WTC11 (cell line): Measurements from ENCODE around the gene PCDH12. TPM values are rescaled to one million over a fixed set of nuclear protein-coding genes. Genes with fewer than 3 reads are reported as not detected.

Experiments
- ATAC-seq: fragments of 200-7000 bp; cut with Tn5 transposase; 2 replicates; pipeline ENCODE4 v1.10.0; 2021; ENCODE audit warnings: mild to moderate bottlenecking, moderate library complexity
- CTCF ChIA-PET: fragments of 300-600 bp; sonication (Branson Sonifier 250); formaldehyde crosslinking; loops from one replicate; lab custom pipeline; 2021; ENCODE audit warnings: antibody characterized with exemption; lab: Charles Lee
- POLR2A ChIA-PET: fragments of 350-600 bp; sonication (Branson Sonifier 250); formaldehyde crosslinking; loops from one replicate; lab custom pipeline; 2021; ENCODE audit warnings: antibody characterized with exemption; lab: Charles Lee
- DNase-seq: peaks from one replicate; pipeline ENCODE4 v3.0.0; 2021; ENCODE audit warnings: low spot score
- H3K27ac Mint-ChIP-seq: 2 replicates; pipeline ENCODE4 v1.8.0; 2021; ENCODE audit warnings: mixed read lengths
- H3K27me3 Mint-ChIP-seq: 2 replicates; pipeline ENCODE4 v1.8.0; 2021; ENCODE audit warnings: low read depth, mild to moderate bottlenecking, moderate library complexity, mixed read lengths
- H3K36me3 Mint-ChIP-seq: 2 replicates; pipeline ENCODE4 v1.8.0; 2021; ENCODE audit warnings: mixed read lengths
- H3K4me1 Mint-ChIP-seq: 2 replicates; pipeline ENCODE4 v1.8.0; 2022; ENCODE audit warnings: mixed read lengths
- H3K4me3 Mint-ChIP-seq: 2 replicates; pipeline ENCODE4 v1.8.0; 2021; ENCODE audit warnings: mild to moderate bottlenecking, moderate library complexity, mixed read lengths
- H3K9me3 Mint-ChIP-seq: 2 replicates; pipeline ENCODE4 v1.8.0; 2021; ENCODE audit warnings: mixed read lengths
- CBFB ChIP-seq: sonication (generic); formaldehyde crosslinking; IDR thresholded peaks from 2 replicates; pipeline ENCODE4 v1.8.1; 2022; ENCODE audit warnings: mild to moderate bottlenecking, low read depth, missing genetic modification reagents
- CREM ChIP-seq: sonication (generic); formaldehyde crosslinking; IDR thresholded peaks from 2 replicates; pipeline ENCODE4 v1.8.1; 2022; ENCODE audit warnings: mild to moderate bottlenecking, missing genetic modification reagents, moderate library complexity
- CTCF ChIP-seq: fragments of 200-600 bp; IDR thresholded peaks from 2 replicates; pipeline ENCODE4 v1.8.0; 2022; ENCODE audit warnings: antibody characterized with exemption
- E2F1 ChIP-seq: sonication (generic); formaldehyde crosslinking; IDR thresholded peaks from 2 replicates; pipeline ENCODE4 v1.8.0; 2022; ENCODE audit warnings: mild to moderate bottlenecking, missing genetic modification reagents
- EMX1 ChIP-seq: fragments of 250-450 bp; sonication (Bioruptor Pico); IDR thresholded peaks from 2 replicates; pipeline ENCODE4 v1.8.0; 2021; ENCODE audit warnings: mild to moderate bottlenecking
- ESRRA ChIP-seq: sonication (generic); formaldehyde crosslinking; IDR thresholded peaks from 2 replicates; pipeline ENCODE4 v1.8.1; 2022; ENCODE audit warnings: mild to moderate bottlenecking, missing genetic modification reagents, borderline replicate concordance
- FOXJ3 ChIP-seq: sonication (generic); formaldehyde crosslinking; IDR thresholded peaks from 2 replicates; pipeline ENCODE4 v1.9.0; 2021; ENCODE audit warnings: missing genetic modification reagents, mild to moderate bottlenecking, borderline replicate concordance
- GTF2I ChIP-seq: fragments of 250-450 bp; sonication (Bioruptor Pico); conservative IDR thresholded peaks from 2 replicates; pipeline ENCODE4 v1.4.0; 2021; ENCODE audit warnings: mild to moderate bottlenecking
- KAT7 ChIP-seq: sonication (generic); formaldehyde crosslinking; IDR thresholded peaks from 2 replicates; pipeline ENCODE4 v1.8.1; 2023; ENCODE audit warnings: missing genetic modification reagents, mild to moderate bottlenecking, borderline replicate concordance
- NFE2L1 ChIP-seq: sonication (generic); formaldehyde crosslinking; IDR thresholded peaks from 2 replicates; pipeline ENCODE4 v1.8.1; 2023; ENCODE audit warnings: missing genetic modification reagents
- NR1H2 ChIP-seq: sonication (generic); formaldehyde crosslinking; IDR thresholded peaks from 2 replicates; pipeline ENCODE4 v1.9.0; 2021; ENCODE audit warnings: mild to moderate bottlenecking, moderate library complexity, missing genetic modification reagents
- NR2C2 ChIP-seq: sonication (generic); formaldehyde crosslinking; IDR thresholded peaks from 2 replicates; pipeline ENCODE4 v1.8.0; 2022; ENCODE audit warnings: mild to moderate bottlenecking, missing genetic modification reagents
- PRRX2 ChIP-seq: fragments of 250-450 bp; sonication (Bioruptor Pico); IDR thresholded peaks from 2 replicates; pipeline ENCODE4 v1.8.0; 2021; ENCODE audit warnings: mild to moderate bottlenecking
- SMAD4 ChIP-seq: sonication (generic); formaldehyde crosslinking; IDR thresholded peaks from 2 replicates; pipeline ENCODE4 v1.8.0; 2022; ENCODE audit warnings: mild to moderate bottlenecking, missing genetic modification reagents
- TCF7 ChIP-seq: sonication (generic); formaldehyde crosslinking; IDR thresholded peaks from 2 replicates; pipeline ENCODE4 v1.8.0; 2022; ENCODE audit warnings: mild to moderate bottlenecking, low read depth, missing genetic modification reagents, moderate library complexity
- TEAD4 ChIP-seq: sonication (generic); formaldehyde crosslinking; IDR thresholded peaks from 2 replicates; pipeline ENCODE4 v1.8.0; 2022; ENCODE audit warnings: mild to moderate bottlenecking, missing genetic modification reagents
- TP53 ChIP-seq: sonication (generic); formaldehyde crosslinking; IDR thresholded peaks from 2 replicates; pipeline ENCODE4 v1.8.1; 2023; ENCODE audit warnings: mild to moderate bottlenecking, missing genetic modification reagents
- USF1 ChIP-seq: sonication (generic); formaldehyde crosslinking; IDR thresholded peaks from 2 replicates; pipeline ENCODE4 v1.8.0; 2022; ENCODE audit warnings: mild to moderate bottlenecking, missing genetic modification reagents
- ZNF121 ChIP-seq: sonication (generic); formaldehyde crosslinking; IDR thresholded peaks from 2 replicates; pipeline ENCODE4 v1.8.0; 2023; ENCODE audit warnings: missing genetic modification reagents
- ZNF263 ChIP-seq: sonication (generic); formaldehyde crosslinking; IDR thresholded peaks from 2 replicates; pipeline ENCODE4 v1.8.1; 2022; ENCODE audit warnings: low read depth, mild to moderate bottlenecking, moderate library complexity, missing genetic modification reagents
- total RNA-seq: library from RNA; stranded (reverse); gene quantifications from 3 replicates; pipeline ENCODE4 v1.2.3, GENCODE V29; 2021
- TF ChIP-seq, protein P1 (sequence below): sonication (generic); formaldehyde crosslinking; IDR thresholded peaks from 2 replicates; pipeline ENCODE4 v1.8.1; 2022; ENCODE audit warnings: mild to moderate bottlenecking, missing genetic modification reagents, moderate library complexity, borderline replicate concordance
- TF ChIP-seq, protein P2 (sequence below): fragments of 250-450 bp; sonication (Bioruptor Pico); IDR thresholded peaks from 2 replicates; pipeline ENCODE4 v1.9.0; 2021; ENCODE audit warnings: mild to moderate bottlenecking
- TF ChIP-seq, protein P3 (sequence below): fragments of 250-450 bp; sonication (Bioruptor Pico); IDR thresholded peaks from 2 replicates; pipeline ENCODE4 v2.1.2; 2022; ENCODE audit warnings: mild to moderate bottlenecking, moderate library complexity
- TF ChIP-seq, protein P4 (sequence below): sonication (generic); formaldehyde crosslinking; IDR thresholded peaks from 2 replicates; pipeline ENCODE4 v1.8.0; 2022; ENCODE audit warnings: mild to moderate bottlenecking, missing genetic modification reagents
- TF ChIP-seq, protein P5 (sequence below): sonication (generic); formaldehyde crosslinking; IDR thresholded peaks from 2 replicates; pipeline ENCODE4 v1.8.1; 2023; ENCODE audit warnings: mild to moderate bottlenecking, missing genetic modification reagents, moderate library complexity
- TF ChIP-seq, protein P6 (sequence below): sonication (generic); formaldehyde crosslinking; IDR thresholded peaks from 2 replicates; pipeline ENCODE4 v1.8.0; 2023; ENCODE audit warnings: missing genetic modification reagents
- TF ChIP-seq, protein P7 (sequence below): sonication (generic); formaldehyde crosslinking; IDR thresholded peaks from 2 replicates; pipeline ENCODE4 v1.8.1; 2022; ENCODE audit warnings: low read depth, mild to moderate bottlenecking, moderate library complexity, missing genetic modification reagents, borderline replicate concordance

Gene PCDH12
- total RNA-seq, 1 experiment from 2014 or later: 0.33 TPM

GRCh38 chr5:141940695-141941271 lies 17.2 kb downstream of the PCDH12 start:
- DNase-seq (no peak), ATAC-seq (peak; percentile 24)
- ChIA-PET POLR2A (interaction anchor here (0.5 kb wide), 1 partner anchor 223 kb away, joined by 4 read pairs; no protein-coding TSS in a partner anchor), CTCF (interaction anchor here (0.6 to 3.9 kb wide), 14 partner anchors 11 to 463 kb away, joined by 3 to 24 read pairs (median 5); partner anchors contain the start of genes DELE1, PCDH1 and RNF14)
- TF ChIP-seq SMAD4 (CRISPR knock-in tag): no peak
- TF ChIP-seq, protein P1, sequence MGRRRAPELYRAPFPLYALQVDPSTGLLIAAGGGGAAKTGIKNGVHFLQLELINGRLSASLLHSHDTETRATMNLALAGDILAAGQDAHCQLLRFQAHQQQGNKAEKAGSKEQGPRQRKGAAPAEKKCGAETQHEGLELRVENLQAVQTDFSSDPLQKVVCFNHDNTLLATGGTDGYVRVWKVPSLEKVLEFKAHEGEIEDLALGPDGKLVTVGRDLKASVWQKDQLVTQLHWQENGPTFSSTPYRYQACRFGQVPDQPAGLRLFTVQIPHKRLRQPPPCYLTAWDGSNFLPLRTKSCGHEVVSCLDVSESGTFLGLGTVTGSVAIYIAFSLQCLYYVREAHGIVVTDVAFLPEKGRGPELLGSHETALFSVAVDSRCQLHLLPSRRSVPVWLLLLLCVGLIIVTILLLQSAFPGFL (CRISPR knock-in tag): no peak
- TF ChIP-seq CREM: no peak
- no peak for TF ChIP-seq NR1H2 (CRISPR knock-in tag)
- TF ChIP-seq TCF7 (CRISPR knock-in tag): no peak
- TF ChIP-seq, protein P2, sequence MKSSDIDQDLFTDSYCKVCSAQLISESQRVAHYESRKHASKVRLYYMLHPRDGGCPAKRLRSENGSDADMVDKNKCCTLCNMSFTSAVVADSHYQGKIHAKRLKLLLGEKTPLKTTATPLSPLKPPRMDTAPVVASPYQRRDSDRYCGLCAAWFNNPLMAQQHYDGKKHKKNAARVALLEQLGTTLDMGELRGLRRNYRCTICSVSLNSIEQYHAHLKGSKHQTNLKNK (CRISPR knock-in tag): no peak
- no peak for TF ChIP-seq EMX1 (CRISPR knock-in tag)
- TF ChIP-seq USF1: no peak
- TF ChIP-seq, protein P3, sequence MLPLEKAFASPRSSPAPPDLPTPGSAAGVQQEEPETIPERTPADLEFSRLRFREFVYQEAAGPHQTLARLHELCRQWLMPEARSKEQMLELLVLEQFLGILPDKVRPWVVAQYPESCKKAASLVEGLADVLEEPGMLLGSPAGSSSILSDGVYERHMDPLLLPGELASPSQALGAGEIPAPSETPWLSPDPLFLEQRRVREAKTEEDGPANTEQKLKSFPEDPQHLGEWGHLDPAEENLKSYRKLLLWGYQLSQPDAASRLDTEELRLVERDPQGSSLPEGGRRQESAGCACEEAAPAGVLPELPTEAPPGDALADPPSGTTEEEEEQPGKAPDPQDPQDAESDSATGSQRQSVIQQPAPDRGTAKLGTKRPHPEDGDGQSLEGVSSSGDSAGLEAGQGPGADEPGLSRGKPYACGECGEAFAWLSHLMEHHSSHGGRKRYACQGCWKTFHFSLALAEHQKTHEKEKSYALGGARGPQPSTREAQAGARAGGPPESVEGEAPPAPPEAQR: no peak
- no peak for TF ChIP-seq NFE2L1 (CRISPR knock-in tag)
- no peak for TF ChIP-seq CBFB
- TF ChIP-seq ZNF121 (CRISPR knock-in tag): no peak
- TF ChIP-seq GTF2I: no peak
- no peak for TF ChIP-seq TP53 (CRISPR knock-in tag)
- TF ChIP-seq ZNF263 (CRISPR knock-in tag): no peak
- no peak for TF ChIP-seq NR2C2 (CRISPR knock-in tag)
- TF ChIP-seq, protein P4, sequence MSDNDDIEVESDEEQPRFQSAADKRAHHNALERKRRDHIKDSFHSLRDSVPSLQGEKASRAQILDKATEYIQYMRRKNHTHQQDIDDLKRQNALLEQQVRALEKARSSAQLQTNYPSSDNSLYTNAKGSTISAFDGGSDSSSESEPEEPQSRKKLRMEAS (CRISPR knock-in tag): no peak
- no peak for TF ChIP-seq KAT7 (CRISPR knock-in tag)
- TF ChIP-seq FOXJ3 (CRISPR knock-in tag): no peak
- no peak for TF ChIP-seq PRRX2 (CRISPR knock-in tag)
- H3K27ac Mint-ChIP-seq: peak overlapping the region; percentile 81
- peaks cover 23% of the 10 kb centered on the region for H3K36me3 Mint-ChIP-seq
- no peak overlapping the region for H3K4me3 Mint-ChIP-seq
- H3K4me1 Mint-ChIP-seq: peaks cover 11% of the 10 kb centered on the region
- H3K27me3 Mint-ChIP-seq: no peaks in the 10 kb centered on the region; the same call in 1 of the 2 replicates
- no peaks in the 10 kb centered on the region for H3K9me3 Mint-ChIP-seq

GRCh38 chr5:141935538-141935937 lies 22.5 kb downstream of the PCDH12 start:
- ATAC-seq (no peak), DNase-seq (no peak)
- Mint-ChIP-seq H3K9me3 (no peaks in the 10 kb centered on the region), H3K4me1 (no peaks in the 10 kb centered on the region), H3K27me3 (no peaks in the 10 kb centered on the region), H3K4me3 (no peak overlapping the region), H3K36me3 (peaks cover 64% of the 10 kb centered on the region), H3K27ac (peak overlapping the region; percentile 75)
- CTCF ChIA-PET: no interaction called here
- POLR2A ChIA-PET: interaction anchor here (0.5 to 0.6 kb wide), 2 partner anchors 30 to 183 kb away, joined by 3 read pairs; no protein-coding TSS in a partner anchor
- TF ChIP-seq E2F1 (CRISPR knock-in tag) (no peak), TEAD4 (no peak), ESRRA (CRISPR knock-in tag) (no peak), NFE2L1 (CRISPR knock-in tag) (no peak), CTCF (no peak)
- TF ChIP-seq, protein P5, sequence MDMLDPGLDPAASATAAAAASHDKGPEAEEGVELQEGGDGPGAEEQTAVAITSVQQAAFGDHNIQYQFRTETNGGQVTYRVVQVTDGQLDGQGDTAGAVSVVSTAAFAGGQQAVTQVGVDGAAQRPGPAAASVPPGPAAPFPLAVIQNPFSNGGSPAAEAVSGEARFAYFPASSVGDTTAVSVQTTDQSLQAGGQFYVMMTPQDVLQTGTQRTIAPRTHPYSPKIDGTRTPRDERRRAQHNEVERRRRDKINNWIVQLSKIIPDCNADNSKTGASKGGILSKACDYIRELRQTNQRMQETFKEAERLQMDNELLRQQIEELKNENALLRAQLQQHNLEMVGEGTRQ (CRISPR knock-in tag): no peak
- TF ChIP-seq, protein P6, sequence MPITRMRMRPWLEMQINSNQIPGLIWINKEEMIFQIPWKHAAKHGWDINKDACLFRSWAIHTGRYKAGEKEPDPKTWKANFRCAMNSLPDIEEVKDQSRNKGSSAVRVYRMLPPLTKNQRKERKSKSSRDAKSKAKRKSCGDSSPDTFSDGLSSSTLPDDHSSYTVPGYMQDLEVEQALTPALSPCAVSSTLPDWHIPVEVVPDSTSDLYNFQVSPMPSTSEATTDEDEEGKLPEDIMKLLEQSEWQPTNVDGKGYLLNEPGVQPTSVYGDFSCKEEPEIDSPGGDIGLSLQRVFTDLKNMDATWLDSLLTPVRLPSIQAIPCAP: no peak
- TF ChIP-seq, protein P7, sequence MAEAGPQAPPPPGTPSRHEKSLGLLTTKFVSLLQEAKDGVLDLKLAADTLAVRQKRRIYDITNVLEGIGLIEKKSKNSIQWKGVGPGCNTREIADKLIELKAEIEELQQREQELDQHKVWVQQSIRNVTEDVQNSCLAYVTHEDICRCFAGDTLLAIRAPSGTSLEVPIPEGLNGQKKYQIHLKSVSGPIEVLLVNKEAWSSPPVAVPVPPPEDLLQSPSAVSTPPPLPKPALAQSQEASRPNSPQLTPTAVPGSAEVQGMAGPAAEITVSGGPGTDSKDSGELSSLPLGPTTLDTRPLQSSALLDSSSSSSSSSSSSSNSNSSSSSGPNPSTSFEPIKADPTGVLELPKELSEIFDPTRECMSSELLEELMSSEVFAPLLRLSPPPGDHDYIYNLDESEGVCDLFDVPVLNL: no peak
